HG03175 (cell line): Measurements from ENCODE around the gene CAMK2A.

Source experiments
- ATAC-seq: cut with Tn5 transposase; IDR thresholded peaks from one replicate; pipeline ENCODE4 v1.9.1; 2021; ENCODE audit warnings: mild to moderate bottlenecking, moderate library complexity; ENCODE audit not compliant: unreplicated experiment

Gene CAMK2A

DNA sequence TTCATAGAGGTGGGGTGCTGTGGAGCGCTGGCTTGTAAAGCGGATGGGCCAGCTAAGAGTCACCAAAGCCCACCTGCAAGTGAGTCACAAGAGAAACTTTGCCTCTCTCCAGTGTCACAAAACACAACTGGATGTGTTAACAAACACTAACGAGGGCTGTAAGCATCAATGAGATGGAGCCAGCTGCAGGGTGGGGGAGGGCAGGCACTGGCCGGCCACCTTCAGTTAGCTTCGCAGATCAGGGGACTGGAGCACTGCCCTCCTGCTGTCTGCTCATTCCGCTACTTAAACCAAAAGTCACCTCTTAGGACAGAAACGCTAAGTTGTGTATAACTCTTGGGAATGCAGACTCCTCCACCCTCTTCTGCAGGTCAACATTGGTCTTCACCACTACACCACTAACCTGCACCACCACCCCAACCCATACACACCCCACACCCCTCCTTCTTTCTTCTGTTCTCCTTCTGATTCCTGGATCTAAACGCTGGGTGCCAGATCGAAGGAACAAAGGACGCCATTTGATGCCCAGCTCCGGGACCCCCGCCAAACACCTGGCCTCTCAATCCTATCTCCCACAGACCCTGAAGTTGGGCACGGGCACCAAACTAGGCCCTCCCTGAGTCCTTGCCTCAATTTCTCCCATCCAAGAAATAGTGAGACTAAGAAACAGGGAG lies 11.1 kb upstream of the CAMK2A start:
- no peak for ATAC-seq

- no peak for ATAC-seq
Observed at GRCh38 chr5:150299571-150300327, 10.2 kb upstream of the CAMK2A start.

- ATAC-seq = no peak
Observed at GRCh38 chr5:150298701-150299451, 9.3 kb upstream of the CAMK2A start.

GRCh38 chr5:150297934-150298595 lies 8.5 kb upstream of the CAMK2A start:
- ATAC-seq = no peak

GRCh38 chr5:150297236-150297890 lies 7.8 kb upstream of the CAMK2A start:
- ATAC-seq = no peak

GRCh38 chr5:150296496-150296895 lies 6.9 kb upstream of the CAMK2A start:
- ATAC-seq = no peak

- ATAC-seq = no peak
Observed at GRCh38 chr5:150295741-150296486, 6.3 kb upstream of the CAMK2A start.

- no peak for ATAC-seq
Observed at GRCh38 chr5:150295172-150295634, 5.6 kb upstream of the CAMK2A start.

DNA sequence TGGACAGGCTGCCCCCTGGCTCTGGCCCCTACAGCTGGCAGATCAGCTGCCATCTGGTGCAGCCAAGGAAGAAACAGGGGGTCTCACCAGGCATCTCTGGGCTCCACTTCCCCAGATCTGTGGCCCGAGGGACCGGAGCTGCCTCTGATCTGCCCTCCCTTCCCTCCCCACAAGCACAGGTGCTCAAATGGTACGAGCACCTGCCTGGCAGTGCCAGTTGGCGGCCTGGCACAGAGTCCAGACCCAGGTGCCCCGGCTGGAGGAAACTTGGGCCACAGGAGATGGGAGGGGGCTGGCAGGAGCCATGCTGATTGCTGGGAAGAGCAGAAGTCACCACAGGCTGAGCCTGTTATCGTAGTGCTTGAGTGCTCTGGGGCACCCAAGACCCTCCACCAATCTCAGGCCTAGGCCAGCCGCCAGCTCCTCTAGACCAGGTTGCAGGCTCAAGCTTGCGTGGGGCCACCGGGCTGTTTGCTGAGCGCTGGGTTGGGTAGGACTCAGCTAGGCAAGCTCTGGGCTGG lies 5.0 kb upstream of the CAMK2A start:
- ATAC-seq = no peak

DNA sequence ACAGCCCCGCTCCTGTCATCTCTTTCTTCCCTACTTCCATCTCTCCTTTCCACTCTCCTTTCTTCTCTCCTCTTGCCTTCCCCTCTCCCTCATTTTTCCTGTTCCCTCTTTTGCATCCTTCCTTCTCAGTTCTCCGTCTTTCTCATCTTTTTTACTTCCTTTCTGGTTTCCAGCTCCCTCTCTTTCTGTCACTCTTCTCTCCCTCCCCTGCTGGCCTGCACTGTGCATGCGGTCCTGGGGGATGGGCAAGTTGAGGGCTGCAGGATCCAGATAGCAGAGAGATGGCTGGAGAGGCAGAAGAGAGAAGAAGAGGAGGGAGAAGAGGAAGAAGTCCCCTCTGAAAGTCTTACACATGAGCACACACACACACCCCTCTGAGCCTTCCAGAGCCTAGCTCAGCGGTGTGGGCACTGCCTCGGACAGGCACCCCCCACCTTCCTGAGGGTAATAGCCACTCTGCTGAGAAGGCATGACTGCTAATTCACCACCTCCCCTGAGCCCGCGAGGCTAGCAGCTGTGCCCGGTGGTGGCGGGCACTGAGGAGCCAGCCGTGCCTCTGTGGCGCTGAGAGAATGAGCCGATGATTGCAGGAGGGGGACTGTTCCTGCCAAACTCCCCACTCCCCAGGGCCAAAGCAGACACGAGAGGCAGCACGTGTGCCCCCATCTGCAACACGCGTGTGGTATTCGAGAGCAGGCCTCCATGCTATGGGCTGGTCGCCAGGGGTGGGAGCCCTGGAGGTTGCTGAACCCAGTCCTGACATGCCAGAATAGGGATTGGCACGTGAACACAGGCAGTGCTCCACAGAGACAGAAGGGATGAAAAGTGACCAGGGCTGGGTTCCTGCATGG lies 3.7 kb upstream of the CAMK2A start:
- ATAC-seq = no peak

DNA sequence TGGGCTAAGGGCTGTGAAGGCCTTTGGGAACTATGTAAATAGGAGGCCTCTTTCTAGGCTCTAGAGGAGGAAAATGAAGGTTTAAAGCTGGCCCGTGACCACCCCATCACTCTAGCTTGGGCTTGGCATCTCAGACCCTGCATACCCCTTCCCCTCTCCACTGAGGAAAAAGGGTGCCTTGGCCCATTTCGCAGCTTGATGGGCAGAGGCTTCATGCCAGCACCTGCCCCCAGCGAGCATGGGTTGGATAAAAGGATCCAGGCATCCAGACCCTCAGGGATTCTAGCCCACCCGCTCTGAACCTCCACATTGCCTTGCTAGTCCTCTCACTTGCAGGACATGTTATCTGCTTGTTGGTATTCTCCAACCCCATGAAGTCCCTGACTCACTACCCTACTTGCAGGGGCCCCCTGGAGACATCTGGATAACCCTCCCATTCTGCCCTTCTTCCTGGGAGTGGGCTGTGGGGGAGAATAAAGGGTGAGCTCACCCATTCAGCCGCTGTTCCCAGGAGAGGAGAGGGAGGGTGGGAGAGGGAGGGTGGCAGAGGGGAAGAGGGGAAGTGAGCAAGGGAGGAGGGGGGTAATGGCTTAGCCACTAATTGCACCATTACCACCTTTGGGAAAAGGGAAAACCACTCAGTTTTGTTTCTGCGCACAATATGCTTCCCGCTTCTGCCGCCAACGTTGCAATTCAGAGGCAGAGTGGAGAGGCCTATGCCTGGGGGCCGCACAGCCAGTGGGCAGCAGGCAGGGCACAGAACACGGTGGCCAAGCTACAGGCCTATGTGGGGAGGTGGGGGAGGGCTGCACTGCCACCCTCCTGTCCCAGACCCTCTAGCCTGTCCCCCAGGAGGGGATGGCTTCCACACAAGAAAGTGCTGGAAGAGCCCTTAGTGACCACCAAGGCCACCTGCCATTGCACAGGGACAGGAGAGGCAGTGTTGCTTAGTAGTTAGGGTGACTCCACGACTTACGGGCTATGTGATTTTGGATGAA lies 2.1 kb upstream of the CAMK2A start:
- no peak for ATAC-seq

DNA sequence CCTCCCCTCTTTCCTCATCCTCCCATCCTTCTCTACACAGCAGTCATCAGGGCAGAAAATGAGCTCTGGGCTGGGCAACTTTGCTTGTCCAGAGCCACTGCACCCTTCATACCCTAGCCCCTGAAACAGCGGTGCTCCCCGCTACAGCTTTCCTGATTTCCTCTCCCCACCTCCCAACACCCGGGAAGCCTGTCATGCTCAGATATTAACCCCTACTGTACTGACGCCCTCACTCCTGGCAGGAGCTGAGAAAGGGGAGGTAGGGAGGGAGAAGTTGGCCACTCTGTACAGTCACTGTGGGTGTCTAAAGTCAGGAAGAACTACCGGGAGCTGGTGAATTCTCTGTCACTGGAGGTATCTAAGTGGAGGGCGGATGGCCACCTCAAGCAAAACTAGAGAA lies 782 bp downstream of the CAMK2A start:
- no peak for ATAC-seq

- ATAC-seq = no peak
Observed at GRCh38 chr5:150288361-150288760, 1.2 kb downstream of the CAMK2A start.

GRCh38 chr5:150286820-150287219 lies 2.8 kb downstream of the CAMK2A start:
- no peak for ATAC-seq

DNA sequence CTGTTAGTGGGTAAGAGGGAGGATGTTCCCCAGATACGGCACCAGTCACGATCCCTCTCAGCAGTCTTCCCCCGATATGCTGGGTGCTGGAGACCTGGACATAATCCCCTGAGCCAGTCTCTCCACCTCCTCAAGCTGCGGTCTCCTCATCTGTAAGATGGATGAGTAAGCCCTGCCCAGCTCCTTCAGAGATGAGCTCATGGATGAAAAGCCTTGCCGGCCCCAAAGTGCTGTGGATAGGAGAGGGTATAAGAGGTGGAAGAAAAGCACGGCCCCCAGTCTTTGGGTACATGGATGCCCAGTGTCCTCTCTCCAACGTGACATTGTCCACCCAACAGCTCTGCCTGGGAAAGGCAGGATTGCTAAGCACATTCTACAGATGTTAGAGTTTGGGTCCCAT lies 4.5 kb downstream of the CAMK2A start:
- ATAC-seq = no peak

GRCh38 chr5:150284311-150284710 lies 5.3 kb downstream of the CAMK2A start:
- ATAC-seq = no peak

DNA sequence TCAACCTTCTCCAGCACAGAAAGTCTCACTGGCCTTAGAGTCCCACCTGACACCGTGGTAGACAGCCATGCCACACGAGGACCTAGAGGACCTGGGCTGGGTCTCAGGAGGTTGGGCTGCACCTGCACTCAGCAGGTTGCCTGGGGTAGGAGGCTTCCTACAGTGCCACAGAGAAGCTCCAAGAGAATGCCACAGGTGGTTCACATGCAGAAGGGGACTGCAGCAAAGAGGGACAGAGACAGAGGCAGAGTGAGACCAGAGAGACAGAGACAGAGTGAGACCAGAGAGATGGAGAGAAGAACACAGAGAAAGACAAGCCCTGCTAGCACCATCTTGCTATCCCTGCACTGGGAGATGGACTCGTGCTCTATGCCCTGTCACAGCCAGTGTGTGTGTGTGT lies 5.7 kb downstream of the CAMK2A start:
- ATAC-seq = no peak

- ATAC-seq = no peak
Observed at GRCh38 chr5:150281987-150282386, 7.6 kb downstream of the CAMK2A start.
